ENCODE measurements around the gene NRG4.
"Not testable (repeated sequence)": the region's sequence is repeated elsewhere in the genome, so short reads cannot be mapped to it uniquely, and the experiment has no call there.

Gene NRG4

DNA sequence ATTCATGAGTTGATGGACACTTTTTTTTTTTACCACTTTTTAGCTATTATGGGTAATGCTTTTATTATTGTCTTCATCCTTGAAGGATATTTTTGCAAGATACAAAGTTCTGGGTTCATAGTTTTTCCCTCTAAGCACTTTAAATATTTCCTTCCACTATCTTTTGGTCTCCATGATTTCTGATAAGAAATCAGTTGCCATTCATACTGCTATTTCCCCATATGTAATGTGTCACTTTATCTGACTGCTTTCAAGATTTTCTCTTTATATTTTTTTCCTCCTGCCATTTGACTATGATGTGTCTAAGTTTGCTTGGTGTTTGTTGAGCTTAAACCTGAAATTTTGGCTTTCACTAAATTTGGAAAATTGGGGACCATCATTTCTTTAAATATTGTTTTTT lies 19.3 kb downstream of the NRG4 start:
- no peak for DNase-seq

DNA sequence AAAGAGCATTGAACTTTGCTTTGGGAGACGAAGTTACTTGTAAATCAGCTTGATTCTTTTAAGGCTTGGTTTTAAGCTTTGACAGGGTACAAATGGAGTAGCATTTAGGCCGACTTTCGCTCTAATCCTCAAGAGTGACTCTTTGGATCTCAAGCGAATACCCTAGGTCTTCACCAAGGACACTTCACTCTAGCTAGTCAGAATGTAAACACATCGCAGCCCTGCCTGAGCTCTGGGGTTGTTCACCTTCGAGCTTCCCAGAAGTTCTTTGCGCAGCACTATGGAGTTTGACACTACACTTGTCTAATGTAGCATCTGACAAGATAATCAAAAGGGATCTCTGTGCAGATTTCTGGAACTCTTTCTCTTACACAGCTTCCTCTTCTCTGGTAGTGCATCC lies 22.3 kb downstream of the NRG4 start:
- no peak for DNase-seq

GRCh38 chr15:75989045-75989444 lies 23.2 kb downstream of the NRG4 start:
- DNase-seq: no peak

- DNase-seq: no peak
Observed at GRCh38 chr15:75985971-75986370, 26.3 kb downstream of the NRG4 start.

- not testable (repeated sequence) for DNase-seq
Observed at GRCh38 chr15:75984706-75985105, 27.5 kb downstream of the NRG4 start.

DNA sequence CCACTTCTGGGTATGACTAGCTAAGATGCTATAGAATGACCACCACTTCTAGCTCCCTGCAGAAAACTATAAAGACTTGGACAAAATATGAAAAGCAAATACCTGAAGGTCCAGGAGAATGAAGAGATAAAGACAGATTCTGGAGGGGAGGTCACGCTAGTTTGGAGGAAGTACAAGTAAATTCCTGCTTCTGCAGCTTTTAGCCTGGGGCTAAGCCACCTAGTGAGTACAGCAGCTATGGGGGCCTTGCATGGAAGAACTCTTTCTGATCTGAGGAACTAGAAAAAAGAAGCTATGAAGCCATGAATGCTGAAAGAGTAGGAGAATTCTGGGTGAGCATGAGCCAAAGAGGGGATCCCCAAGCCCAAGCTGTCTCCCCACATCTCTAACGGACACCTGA lies 29.8 kb downstream of the NRG4 start:
- no peak for DNase-seq

GRCh38 chr15:75981149-75981815 lies 30.9 kb downstream of the NRG4 start:
- DNase-seq: no peak

- DNase-seq: not testable (repeated sequence)
Observed at GRCh38 chr15:75976766-75977165, 35.5 kb downstream of the NRG4 start.

GRCh38 chr15:75966073-75966472 lies 46.2 kb downstream of the NRG4 start:
- DNase-seq: no peak

DNA sequence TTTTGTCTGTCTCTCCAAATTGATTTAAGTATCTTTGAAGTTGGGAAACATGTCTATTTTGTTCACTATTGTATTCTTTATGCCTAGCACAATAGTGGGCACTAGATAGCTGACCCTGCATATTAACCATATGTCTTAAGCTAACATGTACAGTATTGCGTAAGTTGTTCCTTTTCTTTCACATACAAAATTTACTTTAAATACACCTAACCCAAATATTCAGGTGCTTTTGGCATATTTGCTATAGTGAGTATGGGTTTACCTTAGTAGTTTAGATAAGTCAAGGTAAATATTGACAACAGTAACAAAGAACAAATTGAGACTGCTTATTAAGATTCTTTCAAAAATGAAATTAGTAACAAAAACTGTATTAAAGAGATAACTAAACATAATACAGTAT lies 50.9 kb downstream of the NRG4 start:
- no peak for DNase-seq

DNA sequence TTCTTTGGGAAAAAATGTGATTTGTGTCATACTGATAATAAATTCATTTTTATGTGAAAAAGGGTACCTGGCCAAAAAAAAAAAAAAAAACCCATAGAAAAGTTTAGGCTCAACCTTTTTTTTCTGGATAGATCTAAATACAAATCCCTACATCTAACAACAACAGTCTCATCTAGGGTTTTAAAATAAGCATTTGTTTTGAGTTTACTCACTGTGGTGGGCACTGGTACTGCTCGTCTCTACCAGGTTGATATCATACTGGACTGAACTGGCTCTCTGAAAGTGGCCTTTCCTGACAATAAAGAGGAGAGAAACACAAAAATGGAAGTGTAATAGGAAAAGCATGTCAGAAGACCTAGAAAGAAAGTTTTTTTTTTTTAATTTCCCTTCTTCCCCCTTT lies 56.5 kb downstream of the NRG4 start:
- no peak for DNase-seq

GRCh38 chr15:75952525-75952924 lies 59.7 kb downstream of the NRG4 start:
- no peak for DNase-seq

- no peak for DNase-seq
Observed at GRCh38 chr15:75948761-75949296, 63.4 kb downstream of the NRG4 start.

GRCh38 chr15:75947092-75947491 lies 65.1 kb downstream of the NRG4 start:
- no peak for DNase-seq

DNA sequence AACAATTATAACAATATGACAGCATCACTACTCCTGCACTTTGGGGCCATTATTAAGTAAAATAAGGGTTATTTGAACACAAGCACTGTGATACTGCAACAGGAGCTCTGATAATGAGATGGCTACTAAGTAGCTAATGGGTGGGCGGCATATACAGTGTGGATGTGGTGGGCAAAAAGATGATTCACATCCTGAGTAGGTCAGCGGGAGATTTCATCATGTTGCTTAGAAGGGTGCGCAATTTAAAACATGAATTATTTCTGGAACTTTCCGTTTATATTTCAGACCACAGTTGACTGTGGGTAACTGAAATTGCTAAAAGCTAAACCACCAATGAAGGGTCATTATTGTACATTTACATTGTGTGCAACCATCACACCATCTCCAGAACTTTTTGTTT lies 66.3 kb downstream of the NRG4 start:
- DNase-seq: no peak

DNA sequence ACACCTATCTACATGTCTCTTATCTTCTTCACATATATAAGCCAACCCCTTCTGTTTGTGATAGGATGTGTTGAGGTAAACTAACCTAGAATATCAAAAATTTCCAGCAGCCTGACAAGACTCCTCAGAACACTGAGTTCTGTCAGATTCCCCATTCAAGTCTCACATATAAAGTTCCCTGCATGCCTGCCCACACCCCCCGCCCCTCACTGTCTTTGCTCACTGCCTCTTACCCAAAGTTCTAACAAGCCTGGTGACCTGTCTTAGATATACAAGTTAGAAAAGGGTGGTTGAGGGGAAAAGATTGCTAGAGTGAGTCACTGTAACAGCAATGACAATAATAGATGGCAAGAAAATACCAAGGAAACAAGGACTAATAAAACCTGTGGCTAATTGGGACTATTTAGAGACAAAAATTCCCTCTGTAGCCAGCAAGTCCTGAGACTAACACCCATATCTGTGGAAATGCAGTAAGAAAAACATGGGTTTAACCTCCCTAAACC lies 68.5 kb downstream of the NRG4 start:
- no peak for DNase-seq

GRCh38 chr15:75943246-75943645 lies 69.0 kb downstream of the NRG4 start:
- DNase-seq: no peak

DNA sequence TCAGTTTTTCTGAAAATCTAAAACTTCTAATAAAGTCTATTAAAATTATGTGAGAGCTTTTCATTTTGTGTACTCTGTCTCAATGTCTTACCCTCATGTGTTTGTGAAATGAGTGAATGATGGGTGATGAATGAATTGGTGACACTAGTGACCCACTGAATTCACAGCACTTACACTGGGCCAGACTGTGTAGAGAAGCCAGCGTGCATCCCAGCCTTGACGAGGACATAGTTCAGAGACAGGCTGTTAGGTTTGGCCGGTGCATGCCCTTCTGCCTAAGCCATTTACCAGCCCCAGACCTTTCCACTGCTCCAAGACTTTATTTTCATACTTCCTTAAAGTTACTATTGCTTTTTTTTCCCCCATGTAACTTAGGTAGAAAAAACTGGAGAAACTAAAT lies 69.8 kb downstream of the NRG4 start:
- no peak for DNase-seq

GRCh38 chr15:75930866-75931265 lies 81.4 kb downstream of the NRG4 start:
- no peak for DNase-seq

DNA sequence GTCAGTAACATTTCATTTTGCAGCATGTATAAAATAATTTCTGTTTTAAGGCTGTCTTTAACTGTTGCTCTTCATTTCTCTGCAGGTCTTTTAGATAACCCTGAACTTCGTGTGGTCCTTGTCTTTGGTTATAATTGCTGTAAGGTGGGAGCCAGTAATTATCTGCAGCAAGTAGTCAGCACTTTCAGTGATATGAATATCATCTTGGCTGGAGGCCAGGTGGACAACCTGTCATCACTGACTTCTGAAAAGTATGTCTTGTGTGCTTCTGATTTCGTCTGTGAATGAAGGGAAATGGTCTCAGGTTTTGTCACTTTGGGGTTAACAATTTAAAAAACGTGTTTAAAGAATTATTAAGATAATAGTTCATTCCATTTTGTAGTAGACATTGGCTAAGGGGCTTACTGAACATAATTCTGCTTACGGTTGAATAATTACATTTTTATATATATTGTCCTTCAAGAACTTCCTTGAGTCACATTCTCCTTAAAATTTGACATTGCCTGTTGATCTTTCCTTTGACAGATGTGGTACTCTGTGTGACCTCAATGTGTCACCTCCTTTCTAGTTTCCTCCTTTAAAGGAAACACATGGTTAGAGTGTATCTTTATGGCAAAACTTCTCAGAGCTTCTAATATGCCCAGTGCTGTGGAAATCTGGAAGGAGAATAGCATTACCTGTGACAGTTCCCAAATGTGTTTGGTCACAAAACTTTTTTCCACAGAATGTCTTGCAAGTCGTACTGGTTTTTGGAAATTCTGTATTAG lies 82.2 kb downstream of the NRG4 start:
- DNase-seq: no peak

- DNase-seq: no peak
Observed at GRCh38 chr15:75928680-75929608, 83.3 kb downstream of the NRG4 start.

- no peak for DNase-seq
Observed at GRCh38 chr15:75927601-75928000, 84.6 kb downstream of the NRG4 start.

DNA sequence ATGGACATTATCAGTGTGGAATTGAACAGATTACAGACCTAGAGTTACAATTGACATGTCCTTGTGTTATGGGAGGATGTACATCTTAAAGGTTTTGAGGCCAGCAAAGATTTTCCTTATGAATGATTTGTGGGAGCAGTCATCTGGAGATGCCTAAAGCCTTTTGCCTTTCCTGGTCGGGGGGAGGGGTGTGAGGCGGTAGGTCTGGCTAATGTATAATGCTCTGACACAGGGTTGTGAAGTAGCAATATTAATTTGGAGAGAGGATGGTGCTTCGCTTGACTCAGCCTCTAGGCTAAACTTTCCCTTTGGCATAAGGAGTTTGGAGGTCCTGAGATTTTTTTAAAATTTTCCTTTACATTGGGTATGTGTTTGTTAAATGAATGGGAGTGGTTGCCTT lies 85.3 kb downstream of the NRG4 start:
- DNase-seq: no peak
